Measurements from ENCODE around the gene NHS. TPM values are rescaled to one million over a fixed set of nuclear protein-coding genes. Genes with fewer than 3 reads are reported as not detected.

The NHS gene
- total RNA-seq, 2 donors from 2014 or later = 6.0 to 7.3 TPM

GRCh38 chrX:17662391-17662790, 287.4 kb downstream of the NHS start:
- H3K27ac Mint-ChIP-seq = no peak overlapping the region
- H3K4me3 ChIP-seq (ENCODE audit: low read length) = no peak overlapping the region
- H3K4me3 Mint-ChIP-seq = no peak overlapping the region
- no peaks in the 10 kb centered on the region for H3K36me3 Mint-ChIP-seq (ENCODE audit: low read depth)
- no peaks in the 10 kb centered on the region for H3K9me3 ChIP-seq (ENCODE audit: control insufficient read depth, low read length)
- H3K4me1 Mint-ChIP-seq = no peaks in the 10 kb centered on the region
- no peaks in the 10 kb centered on the region for H3K36me3 ChIP-seq (ENCODE audit: control insufficient read depth, insufficient read depth, low read length)
- 95% methylated on average over 3 of the region's 3 CpGs; no CpG with 5 or more reads in 1 of the 2 experiments for WGBS, 2 experiments (ENCODE audit: insufficient coverage in 1 of 2, insufficient read length in 1 of 2)
- H3K27me3 ChIP-seq (ENCODE audit: control insufficient read depth, insufficient read depth, low read length, poor library complexity, severe bottlenecking) = peaks cover 2% of the 10 kb centered on the region
- H3K27ac ChIP-seq (ENCODE audit: low read depth, low read length) = no peak overlapping the region
- H3K9ac ChIP-seq (ENCODE audit: extremely low read depth, low read length, poor library complexity, severe bottlenecking) = no peak overlapping the region
- no peaks in the 10 kb centered on the region for H3K9me3 Mint-ChIP-seq
- no peak for DNase-seq
- peaks cover 21% of the 10 kb centered on the region for H3K27me3 Mint-ChIP-seq (ENCODE audit: insufficient read depth)
- TF ChIP-seq CTCF (conservative IDR thresholded peaks at IDR 0.05) = no peak
- H3K4me1 ChIP-seq (ENCODE audit: control insufficient read depth, insufficient read depth, low read length) = no peaks in the 10 kb centered on the region

DNA sequence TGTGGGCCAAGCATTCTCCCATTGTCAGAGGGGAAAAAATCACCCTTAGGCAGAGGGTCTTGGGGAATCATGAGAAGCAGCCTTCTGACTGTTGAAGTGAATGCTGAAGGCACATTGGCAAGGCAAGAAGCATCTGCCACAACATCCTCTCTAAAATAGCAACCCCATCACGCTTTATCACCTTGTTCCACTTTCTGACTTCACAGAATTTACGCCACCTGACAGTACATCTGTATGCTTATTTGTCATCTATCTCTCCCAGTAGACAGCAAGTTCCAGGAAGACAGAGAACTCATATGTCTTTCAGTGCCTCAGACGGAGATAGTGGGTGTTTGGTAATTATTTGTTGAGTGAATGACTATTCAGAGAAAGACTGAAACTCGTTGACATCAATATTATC, 293.9 kb downstream of the NHS start:
- Mint-ChIP-seq H3K27me3 (ENCODE audit: insufficient read depth) (peaks cover 6% of the 10 kb centered on the region), H3K4me1 (no peaks in the 10 kb centered on the region), H3K9me3 (no peaks in the 10 kb centered on the region), H3K4me3 (no peak overlapping the region), H3K27ac (no peak overlapping the region), H3K36me3 (ENCODE audit: low read depth) (no peaks in the 10 kb centered on the region)
- no peaks in the 10 kb centered on the region for H3K36me3 ChIP-seq (ENCODE audit: control insufficient read depth, insufficient read depth, low read length)
- no peak for TF ChIP-seq CTCF (conservative IDR thresholded peaks at IDR 0.05)
- H3K9me3 ChIP-seq (ENCODE audit: control insufficient read depth, low read length) = no peaks in the 10 kb centered on the region
- H3K27ac ChIP-seq (ENCODE audit: low read depth, low read length) = no peak overlapping the region
- WGBS, 2 experiments (ENCODE audit: insufficient coverage in 1 of 2, insufficient read length in 1 of 2) = 98% methylated on average over 4 of the region's 4 CpGs; no CpG with 5 or more reads in 1 of the 2 experiments
- H3K9ac ChIP-seq (ENCODE audit: extremely low read depth, low read length, poor library complexity, severe bottlenecking) = no peak overlapping the region
- H3K27me3 ChIP-seq (ENCODE audit: control insufficient read depth, insufficient read depth, low read length, poor library complexity, severe bottlenecking) = no peaks in the 10 kb centered on the region
- no peak overlapping the region for H3K4me3 ChIP-seq (ENCODE audit: low read length)
- H3K4me1 ChIP-seq (ENCODE audit: control insufficient read depth, insufficient read depth, low read length) = no peaks in the 10 kb centered on the region
- DNase-seq = no peak

DNA sequence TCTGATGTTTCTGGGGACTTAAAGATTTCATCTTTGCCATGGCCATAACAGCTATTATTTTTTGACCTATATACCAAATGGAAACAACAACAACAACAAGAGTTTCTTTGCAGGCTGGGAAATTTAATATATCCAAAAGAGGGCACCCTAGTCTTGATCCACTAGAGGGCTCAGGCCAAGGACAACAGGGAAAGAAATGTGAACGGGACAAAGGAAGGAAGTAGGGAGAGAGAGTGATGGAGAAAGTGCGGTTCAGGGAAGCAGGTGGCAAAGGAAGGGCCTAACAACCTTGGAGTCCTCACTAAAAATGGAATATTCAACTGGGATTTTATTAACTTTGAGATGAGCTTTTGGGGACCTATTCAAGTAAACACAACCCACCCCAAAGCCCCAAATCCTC, 294.5 kb downstream of the NHS start:
- no peaks in the 10 kb centered on the region for H3K4me1 ChIP-seq (ENCODE audit: control insufficient read depth, insufficient read depth, low read length)
- Mint-ChIP-seq H3K27me3 (ENCODE audit: insufficient read depth) (peaks cover 6% of the 10 kb centered on the region), H3K27ac (no peak overlapping the region), H3K4me1 (no peaks in the 10 kb centered on the region), H3K9me3 (no peaks in the 10 kb centered on the region), H3K36me3 (ENCODE audit: low read depth) (no peaks in the 10 kb centered on the region), H3K4me3 (no peak overlapping the region)
- no peaks in the 10 kb centered on the region for H3K27me3 ChIP-seq (ENCODE audit: control insufficient read depth, insufficient read depth, low read length, poor library complexity, severe bottlenecking)
- peak; percentile 67 for TF ChIP-seq CTCF (conservative IDR thresholded peaks at IDR 0.05)
- H3K27ac ChIP-seq (ENCODE audit: low read depth, low read length) = no peak overlapping the region
- no peak overlapping the region for H3K4me3 ChIP-seq (ENCODE audit: low read length)
- no peaks in the 10 kb centered on the region for H3K9me3 ChIP-seq (ENCODE audit: control insufficient read depth, low read length)
- H3K9ac ChIP-seq (ENCODE audit: extremely low read depth, low read length, poor library complexity, severe bottlenecking) = no peak overlapping the region
- no peak for DNase-seq
- 50 to 64% methylated on average over 2 of the region's 2 CpGs for WGBS, 2 experiments (ENCODE audit: insufficient coverage in 1 of 2, insufficient read length in 1 of 2)
- H3K36me3 ChIP-seq (ENCODE audit: control insufficient read depth, insufficient read depth, low read length) = no peaks in the 10 kb centered on the region
